Smooth muscle cell (in vitro differentiated cells): ENCODE results near the gene ZDHHC11. TPM values are rescaled to one million over a fixed set of nuclear protein-coding genes. Genes with fewer than 3 reads are reported as not detected.
"Not testable (repeated sequence)": the region's sequence is repeated elsewhere in the genome, so short reads cannot be mapped to it uniquely, and the experiment has no call there.

Source experiments
- DNase-seq: peaks from one replicate; lab custom pipeline; 2025; ENCODE audit not compliant: unreplicated experiment; lab: John Stamatoyannopoulos, UW
- H2AFZ ChIP-seq: fragments of 200-600 bp; sonication (generic); 2 replicates; pipeline ENCODE4 v1.6.0; 2016; ENCODE audit warnings: antibody characterized with exemption, low read depth, mild to moderate bottlenecking
- H3F3A ChIP-seq: fragments of 200-600 bp; sonication (generic); 2 replicates; pipeline ENCODE4 v1.6.0; 2017; ENCODE audit warnings: antibody characterized with exemption, low read depth
- H3K27ac ChIP-seq: fragments of 200-600 bp; sonication (generic); 2 replicates; pipeline ENCODE4 v1.5.1; 2016; ENCODE audit warnings: low read depth, mild to moderate bottlenecking
- H3K27me3 ChIP-seq: fragments of 200-600 bp; sonication (generic); 2 replicates; pipeline ENCODE4 v1.6.1; 2016; ENCODE audit warnings: low read depth, mild to moderate bottlenecking
- H3K36me3 ChIP-seq: fragments of 200-600 bp; sonication (generic); 2 replicates; pipeline ENCODE4 v1.5.1; 2016; ENCODE audit warnings: low read depth
- H3K4me1 ChIP-seq: fragments of 200-600 bp; sonication (generic); 2 replicates; pipeline ENCODE4 v1.5.1; 2016; ENCODE audit warnings: low read depth
- H3K4me2 ChIP-seq: fragments of 200-600 bp; sonication (generic); 2 replicates; pipeline ENCODE4 v1.6.0; 2016; ENCODE audit warnings: mild to moderate bottlenecking
- H3K4me3 ChIP-seq: fragments of 200-600 bp; sonication (generic); 2 replicates; pipeline ENCODE4 v1.5.1; 2016; ENCODE audit warnings: mild to moderate bottlenecking
- H3K79me2 ChIP-seq: fragments of 200-600 bp; sonication (generic); 2 replicates; pipeline ENCODE4 v1.6.0; 2016; ENCODE audit warnings: low read depth, mild to moderate bottlenecking
- H3K9ac ChIP-seq: fragments of 200-600 bp; sonication (generic); 2 replicates; pipeline ENCODE4 v1.6.0; 2016; ENCODE audit warnings: low read depth
- H3K9me3 ChIP-seq: fragments of 200-600 bp; sonication (generic); replicated peaks from 2 replicates; pipeline ENCODE4 v1.5.1; 2016; ENCODE audit warnings: low read depth
- H4K20me1 ChIP-seq: fragments of 200-600 bp; sonication (generic); 2 replicates; pipeline ENCODE4 v1.6.0; 2016; ENCODE audit warnings: low read depth
- WGBS: methylation state at CpG from one replicate; pipeline ENCODE4 v1.1.7; 2016; ENCODE audit warnings: low lambda C conversion rate; 5-methylcytosine and 5-hydroxymethylcytosine counted together
- polyA plus RNA-seq: library from polyadenylated mRNA; unstranded; fragments of >200 nt; fragmentation: Nextera tagmentation; extraction: Ambion mirVana; gene quantifications from 2 replicates; pipeline ENCODE4 v1.2.1, GENCODE V29; 2016
- total RNA-seq: library from RNA; depleted of rRNA; stranded (reverse); fragments of >200 nt; gene quantifications from 2 replicates; pipeline ENCODE4 v1.2.3, GENCODE V29; 2014
- TF ChIP-seq, protein P1 (sequence below): fragments of 200-600 bp; sonication (generic); IDR thresholded peaks from 2 replicates; pipeline ENCODE4 v1.5.1; 2017; ENCODE audit warnings: borderline replicate concordance, mild to moderate bottlenecking, antibody characterized with exemption; ENCODE audit not compliant: insufficient read depth, poor library complexity, severe bottlenecking

Gene ZDHHC11
- total and polyA plus RNA-seq, 2 experiments from 2014 or later = 1.7 to 4.8 TPM

GRCh38 chr5:763397-763796 lies 87.4 kb downstream of the ZDHHC11 start:
- no peaks in the 10 kb centered on the region for H3K27me3 ChIP-seq
- no peaks in the 10 kb centered on the region for H3K79me2 ChIP-seq
- 82% methylated on average over 5 of the region's 5 CpGs for WGBS
- no peak overlapping the region for H3K4me3 ChIP-seq
- no peak overlapping the region for H3K27ac ChIP-seq
- no peaks in the 10 kb centered on the region for H3K4me1 ChIP-seq
- TF ChIP-seq, protein P1, sequence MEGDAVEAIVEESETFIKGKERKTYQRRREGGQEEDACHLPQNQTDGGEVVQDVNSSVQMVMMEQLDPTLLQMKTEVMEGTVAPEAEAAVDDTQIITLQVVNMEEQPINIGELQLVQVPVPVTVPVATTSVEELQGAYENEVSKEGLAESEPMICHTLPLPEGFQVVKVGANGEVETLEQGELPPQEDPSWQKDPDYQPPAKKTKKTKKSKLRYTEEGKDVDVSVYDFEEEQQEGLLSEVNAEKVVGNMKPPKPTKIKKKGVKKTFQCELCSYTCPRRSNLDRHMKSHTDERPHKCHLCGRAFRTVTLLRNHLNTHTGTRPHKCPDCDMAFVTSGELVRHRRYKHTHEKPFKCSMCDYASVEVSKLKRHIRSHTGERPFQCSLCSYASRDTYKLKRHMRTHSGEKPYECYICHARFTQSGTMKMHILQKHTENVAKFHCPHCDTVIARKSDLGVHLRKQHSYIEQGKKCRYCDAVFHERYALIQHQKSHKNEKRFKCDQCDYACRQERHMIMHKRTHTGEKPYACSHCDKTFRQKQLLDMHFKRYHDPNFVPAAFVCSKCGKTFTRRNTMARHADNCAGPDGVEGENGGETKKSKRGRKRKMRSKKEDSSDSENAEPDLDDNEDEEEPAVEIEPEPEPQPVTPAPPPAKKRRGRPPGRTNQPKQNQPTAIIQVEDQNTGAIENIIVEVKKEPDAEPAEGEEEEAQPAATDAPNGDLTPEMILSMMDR = no peak
- no peaks in the 10 kb centered on the region for H3K9me3 ChIP-seq
- H3K9ac ChIP-seq = no peak overlapping the region
- H3K4me2 ChIP-seq = no peak overlapping the region
- H3F3A ChIP-seq = no peaks in the 10 kb centered on the region
- H3K36me3 ChIP-seq = no peaks in the 10 kb centered on the region
- DNase-seq = no peak
- no peak overlapping the region for H2AFZ ChIP-seq
- no peaks in the 10 kb centered on the region for H4K20me1 ChIP-seq

GRCh38 chr5:762996-763395 lies 87.8 kb downstream of the ZDHHC11 start:
- not testable (repeated sequence) for DNase-seq, H3K27ac ChIP-seq, H3K4me3 ChIP-seq, H2AFZ ChIP-seq, H3K27me3 ChIP-seq, H3K4me2 ChIP-seq, H4K20me1 ChIP-seq, H3K9ac ChIP-seq, H3K9me3 ChIP-seq, H3F3A ChIP-seq, H3K4me1 ChIP-seq, H3K79me2 ChIP-seq, H3K36me3 ChIP-seq
- 93% methylated on average over 8 of the region's 8 CpGs for WGBS

GRCh38 chr5:761854-762710 lies 88.7 kb downstream of the ZDHHC11 start:
- no peak for DNase-seq
- Histone ChIP-seq H3K4me1 (peaks cover 13% of the 10 kb centered on the region), H3K4me3 (no peak overlapping the region), H3F3A (no peaks in the 10 kb centered on the region), H3K27me3 (no peaks in the 10 kb centered on the region), H3K79me2 (no peaks in the 10 kb centered on the region), H4K20me1 (no peaks in the 10 kb centered on the region), H3K27ac (no peak overlapping the region), H3K36me3 (no peaks in the 10 kb centered on the region), H3K4me2 (no peak overlapping the region), H3K9me3 (no peaks in the 10 kb centered on the region), H3K9ac (no peak overlapping the region), H2AFZ (no peak overlapping the region)
- 91% methylated on average over 8 of the region's 8 CpGs for WGBS
- TF ChIP-seq, protein P1 = no peak

GRCh38 chr5:761059-761771 lies 89.6 kb downstream of the ZDHHC11 start:
- Histone ChIP-seq H3K79me2 (no peaks in the 10 kb centered on the region), H3K9ac (no peak overlapping the region), H3K27me3 (no peaks in the 10 kb centered on the region), H3K36me3 (no peaks in the 10 kb centered on the region), H2AFZ (no peak overlapping the region), H3F3A (no peaks in the 10 kb centered on the region), H3K4me3 (no peak overlapping the region), H3K4me1 (peaks cover 13% of the 10 kb centered on the region), H3K4me2 (no peak overlapping the region), H3K27ac (no peak overlapping the region), H3K9me3 (no peaks in the 10 kb centered on the region), H4K20me1 (no peaks in the 10 kb centered on the region)
- DNase-seq = no peak
- WGBS = 83% methylated on average over 15 of the region's 15 CpGs
- TF ChIP-seq, protein P1 = no peak
